Mesodermal cell (in vitro differentiated cells): Measurements from ENCODE around the gene ARHGAP24.
A peak's percentile ranks its signal among the peaks of the same experiment; 100 is the strongest.

Source experiments
- H3K27ac ChIP-seq: 2 replicates; pipeline ENCODE4 v1.7.0; 2013; ENCODE audit warnings: mild to moderate bottlenecking, low read depth, low read length, moderate library complexity; ENCODE audit not compliant: severe bottlenecking
- H3K36me3 ChIP-seq: 2 replicates; pipeline ENCODE4 v1.7.1; 2013; ENCODE audit warnings: mild to moderate bottlenecking, low read length, moderate library complexity; ENCODE audit not compliant: control insufficient read depth, insufficient read depth
- H3K4me1 ChIP-seq: one replicate; pipeline ENCODE4 v1.7.1; 2013; ENCODE audit warnings: mild to moderate bottlenecking, low read length; ENCODE audit not compliant: insufficient read depth, control insufficient read depth, poor library complexity, severe bottlenecking
- H3K4me3 ChIP-seq: 2 replicates; pipeline ENCODE4 v1.7.0; 2013; ENCODE audit warnings: low read length, control low read depth, mild to moderate bottlenecking; ENCODE audit not compliant: insufficient read depth, poor library complexity, severe bottlenecking; ENCODE audit errors: extremely low read depth
- H3K9me3 ChIP-seq: 2 replicates; pipeline ENCODE4 v1.7.1; 2013; ENCODE audit warnings: mild to moderate bottlenecking, low read length, moderate library complexity; ENCODE audit not compliant: control insufficient read depth
- WGBS, 2 experiments: methylation state at CpG; one replicate each; pipeline ENCODE4 v1.1.5; 2013; ENCODE audit warnings: missing lambda C conversion rate in 2 of 2; ENCODE audit not compliant: insufficient coverage in 2 of 2; 5-methylcytosine and 5-hydroxymethylcytosine counted together

The ARHGAP24 gene

DNA sequence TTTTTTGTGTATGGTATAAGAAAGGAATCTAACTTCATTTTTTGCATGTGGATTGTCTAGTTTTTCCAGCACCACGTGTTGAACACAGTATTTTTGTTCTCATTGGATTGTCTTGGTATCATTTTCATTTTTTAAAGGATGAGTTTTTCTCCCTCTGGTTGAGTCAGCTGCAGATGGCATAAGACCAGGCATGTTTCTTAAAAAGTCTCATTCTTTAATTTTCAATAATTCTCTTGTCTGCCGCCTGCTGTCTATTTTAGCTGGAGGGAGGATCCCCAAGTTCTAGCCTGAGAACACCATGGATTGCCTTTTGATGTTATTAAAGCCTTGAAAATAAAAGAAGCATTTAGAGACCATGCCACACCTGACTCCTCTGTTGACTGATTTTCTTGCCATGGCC, 263.8 kb downstream of the ARHGAP24 start:
- no peaks in the 10 kb centered on the region for H3K9me3 ChIP-seq
- peaks cover 9% of the 10 kb centered on the region for H3K4me1 ChIP-seq
- H3K27ac ChIP-seq: no peak overlapping the region
- WGBS, 2 experiments: 88% methylated on average over 1 of the region's 2 CpGs; no CpG with 5 or more reads in 1 of the 2 experiments
- H3K36me3 ChIP-seq: no peaks in the 10 kb centered on the region
- H3K4me3 ChIP-seq: no peak overlapping the region

DNA sequence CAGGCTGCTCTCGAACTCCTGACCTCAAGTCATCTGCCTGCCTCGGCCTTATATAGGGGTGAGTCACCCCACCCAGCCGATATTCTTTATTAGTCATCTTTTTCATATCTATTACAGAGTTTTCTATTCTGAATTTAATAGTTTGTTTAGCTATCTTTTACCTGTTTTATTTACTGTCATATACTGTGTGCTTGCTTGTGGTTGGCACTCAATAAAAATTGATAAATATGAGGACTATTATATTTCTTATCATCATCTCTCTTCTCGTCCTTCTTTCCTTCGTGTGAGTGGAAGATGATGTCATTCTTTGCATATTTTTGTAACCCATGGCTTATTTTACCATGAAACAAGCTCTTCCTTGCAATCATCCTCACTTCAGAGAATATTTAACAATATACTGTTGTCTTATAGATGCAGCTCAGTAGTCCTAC, 265.5 kb downstream of the ARHGAP24 start:
- no peak overlapping the region for H3K27ac ChIP-seq
- H3K9me3 ChIP-seq: no peaks in the 10 kb centered on the region
- H3K4me1 ChIP-seq: peaks cover 22% of the 10 kb centered on the region
- H3K36me3 ChIP-seq: no peaks in the 10 kb centered on the region
- H3K4me3 ChIP-seq: no peak overlapping the region
- 83% methylated on average over 1 of the region's 5 CpGs; no CpG with 5 or more reads in 1 of the 2 experiments for WGBS, 2 experiments

- H3K27ac ChIP-seq: no peak overlapping the region
- no CpG with 5 or more reads among the region's 2 CpGs for WGBS, 2 experiments
Observed at GRCh38 chr4:85741381-85741780, 266.4 kb downstream of the ARHGAP24 start.

GRCh38 chr4:85741921-85742591, 267.1 kb downstream of the ARHGAP24 start:
- no peaks in the 10 kb centered on the region for H3K9me3 ChIP-seq
- H3K27ac ChIP-seq: no peak overlapping the region
- H3K4me1 ChIP-seq: peaks cover 26% of the 10 kb centered on the region
- H3K4me3 ChIP-seq: no peak overlapping the region
- 89 to 100% methylated on average over 4 to 5 of the region's 5 CpGs for WGBS, 2 experiments
- H3K36me3 ChIP-seq: no peaks in the 10 kb centered on the region

More at GRCh38 chr4:85741381-85741780, 266.4 kb downstream of the ARHGAP24 start:
- no peaks in the 10 kb centered on the region for H3K36me3 ChIP-seq
- no peaks in the 10 kb centered on the region for H3K9me3 ChIP-seq
- peaks cover 27% of the 10 kb centered on the region for H3K4me1 ChIP-seq
- H3K4me3 ChIP-seq: no peak overlapping the region

GRCh38 chr4:85744950-85745349, 270.0 kb downstream of the ARHGAP24 start:
- 90% methylated on average over 2 of the region's 6 CpGs; no CpG with 5 or more reads in 1 of the 2 experiments for WGBS, 2 experiments
- H3K36me3 ChIP-seq: no peaks in the 10 kb centered on the region
- H3K9me3 ChIP-seq: no peaks in the 10 kb centered on the region
- H3K4me3 ChIP-seq: no peak overlapping the region
- peak overlapping the region; percentile 25 for H3K27ac ChIP-seq
- peaks cover 31% of the 10 kb centered on the region for H3K4me1 ChIP-seq

DNA sequence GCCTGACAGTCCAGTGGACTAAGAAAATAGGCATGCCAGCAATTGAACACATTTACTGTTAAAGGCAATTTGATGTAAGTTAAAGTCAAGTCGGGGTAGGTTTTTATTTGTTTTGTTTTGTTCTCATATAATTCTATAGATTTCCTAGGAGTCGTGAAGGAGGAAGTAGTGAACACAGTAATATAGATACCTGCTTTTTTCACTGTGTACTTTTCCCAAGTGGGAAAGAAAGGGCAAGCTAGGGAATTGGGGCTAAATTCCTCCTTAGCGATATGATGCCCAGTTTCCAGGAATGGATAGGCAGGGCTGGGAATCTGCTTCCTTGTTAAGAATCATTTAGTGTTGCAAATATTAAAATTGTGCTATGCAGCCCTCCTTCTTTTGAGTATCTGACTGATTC, 271.0 kb downstream of the ARHGAP24 start:
- Histone ChIP-seq H3K4me1 (peaks cover 31% of the 10 kb centered on the region), H3K27ac (no peak overlapping the region), H3K4me3 (no peak overlapping the region), H3K9me3 (no peaks in the 10 kb centered on the region), H3K36me3 (no peaks in the 10 kb centered on the region)
- WGBS, 2 experiments: 100% methylated on average over 1 of the region's 3 CpGs; no CpG with 5 or more reads in 1 of the 2 experiments

GRCh38 chr4:85747882-85748491, 273.0 kb downstream of the ARHGAP24 start:
- Histone ChIP-seq H3K4me3 (no peak overlapping the region), H3K36me3 (no peaks in the 10 kb centered on the region), H3K27ac (no peak overlapping the region), H3K9me3 (no peaks in the 10 kb centered on the region), H3K4me1 (peaks cover 31% of the 10 kb centered on the region)
- no CpG with 5 or more reads among the region's 3 CpGs for WGBS, 2 experiments

DNA sequence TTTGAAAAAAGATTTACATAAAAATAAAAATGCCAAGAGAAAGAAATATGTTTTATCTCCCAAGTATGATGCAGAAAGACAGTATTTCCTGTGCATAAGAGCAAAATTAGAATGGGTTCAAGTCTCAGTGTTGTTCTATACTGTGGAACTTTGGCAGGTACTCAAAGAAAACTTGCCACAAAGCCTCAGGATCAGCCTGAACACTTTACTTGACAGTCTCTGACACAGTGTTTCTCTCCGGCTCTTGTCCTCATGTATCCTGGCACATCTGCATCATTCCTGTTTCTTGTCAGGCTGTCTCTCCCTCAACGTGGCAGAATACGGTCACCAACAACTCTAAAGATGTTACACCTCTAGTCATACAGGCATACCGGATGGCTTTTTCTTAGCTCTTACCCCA, 273.7 kb downstream of the ARHGAP24 start:
- H3K9me3 ChIP-seq: no peaks in the 10 kb centered on the region
- H3K27ac ChIP-seq: no peak overlapping the region
- H3K4me1 ChIP-seq: peaks cover 27% of the 10 kb centered on the region
- WGBS, 2 experiments: 75 to 82% methylated on average over 4 of the region's 4 CpGs
- H3K36me3 ChIP-seq: no peaks in the 10 kb centered on the region
- no peak overlapping the region for H3K4me3 ChIP-seq

GRCh38 chr4:85751866-85752265, 276.9 kb downstream of the ARHGAP24 start:
- H3K27ac ChIP-seq: no peak overlapping the region
- 100% methylated on average over 1 of the region's 2 CpGs; no CpG with 5 or more reads in 1 of the 2 experiments for WGBS, 2 experiments
- no peak overlapping the region for H3K4me3 ChIP-seq
- H3K36me3 ChIP-seq: no peaks in the 10 kb centered on the region
- H3K9me3 ChIP-seq: no peaks in the 10 kb centered on the region
- peaks cover 8% of the 10 kb centered on the region for H3K4me1 ChIP-seq

DNA sequence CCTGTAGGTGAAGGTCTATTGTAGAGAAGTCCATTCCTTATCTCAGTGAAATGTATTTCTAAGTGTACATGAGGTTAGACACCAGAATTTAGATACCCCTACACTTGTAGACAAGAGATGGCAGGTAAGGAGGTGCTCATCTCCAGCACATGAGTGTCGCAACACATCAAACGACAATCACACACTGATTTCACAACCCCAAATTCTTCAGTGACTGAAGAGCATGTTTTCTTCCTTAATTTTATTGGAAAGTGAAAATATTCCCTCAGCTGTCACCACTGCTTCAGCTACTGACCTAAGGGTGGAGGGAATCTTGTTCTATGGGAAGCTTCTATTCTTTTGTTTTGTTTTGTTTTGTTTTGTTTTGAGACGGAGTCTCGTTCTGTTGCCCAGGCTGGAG, 280.3 kb downstream of the ARHGAP24 start:
- no peaks in the 10 kb centered on the region for H3K4me1 ChIP-seq
- WGBS, 2 experiments: no CpG with 5 or more reads among the region's 4 CpGs

GRCh38 chr4:85756938-85757337, 282.0 kb downstream of the ARHGAP24 start:
- WGBS, 2 experiments: 82 to 100% methylated on average over 1 to 2 of the region's 3 CpGs
- Histone ChIP-seq H3K27ac (no peak overlapping the region), H3K9me3 (no peaks in the 10 kb centered on the region), H3K4me3 (no peak overlapping the region), H3K36me3 (no peaks in the 10 kb centered on the region), H3K4me1 (no peaks in the 10 kb centered on the region)

More for the DNA sequence above, 280.3 kb downstream of the ARHGAP24 start:
- Histone ChIP-seq H3K9me3 (no peaks in the 10 kb centered on the region), H3K27ac (no peak overlapping the region), H3K4me3 (no peak overlapping the region), H3K36me3 (no peaks in the 10 kb centered on the region)
